H4 (cell line): ENCODE results near the gene GSTM4. TPM values are rescaled to one million over a fixed set of nuclear protein-coding genes. Genes with fewer than 3 reads are reported as not detected.
"Not testable (repeated sequence)": the region's sequence is repeated elsewhere in the genome, so short reads cannot be mapped to it uniquely, and the experiment has no call there.

Experiments used
- DNase-seq: peaks from one replicate; pipeline ENCODE4 v3.0.0-alpha.2; 2015; ENCODE audit warnings: low spot score
- total RNA-seq: library from RNA; depleted of rRNA; stranded (reverse); fragments of >200 nt; shearing (Covaris generic); gene quantifications from 2 replicates; pipeline ENCODE4 v1.2.3, GENCODE V29; 2014

The GSTM4 gene
- total RNA-seq, 1 experiment from 2014 or later = 27.2 TPM

GRCh38 chr1:109667452-109668122 lies 11.7 kb downstream of the GSTM4 start, which contains the start of gene GSTM2:
Gene GSTM2, plus strand, starts transcription at chr1:109668057. Its CDS starts 59 bp downstream, at chr1:109668116.
- peak; percentile 15 for DNase-seq

GRCh38 chr1:109668123-109668775 lies 12.3 kb downstream of the GSTM4 start:
- DNase-seq = peak; percentile 1

- peak; percentile 1 for DNase-seq
Measured at GRCh38 chr1:109669246-109669948, 13.5 kb downstream of the GSTM4 start.

GRCh38 chr1:109669949-109670302 lies 14.0 kb downstream of the GSTM4 start:
- peak; percentile 1 for DNase-seq

- peak; percentile 0 for DNase-seq
Measured at GRCh38 chr1:109671067-109671466, 15.2 kb downstream of the GSTM4 start.

- peak; percentile 0 for DNase-seq
Measured at GRCh38 chr1:109673861-109674260, 18.0 kb downstream of the GSTM4 start.

- DNase-seq = peak; percentile 0
Measured at GRCh38 chr1:109676683-109677381, 20.9 kb downstream of the GSTM4 start.

- DNase-seq = peak; percentile 0
Measured at GRCh38 chr1:109677459-109677858, 21.6 kb downstream of the GSTM4 start.

- DNase-seq = peak; percentile 0
Measured at GRCh38 chr1:109678637-109679036, 22.7 kb downstream of the GSTM4 start.

GRCh38 chr1:109684777-109685176 lies 28.9 kb downstream of the GSTM4 start:
- not testable (repeated sequence) for DNase-seq

- DNase-seq = not testable (repeated sequence)
Measured at GRCh38 chr1:109685399-109685798, 29.5 kb downstream of the GSTM4 start.

GRCh38 chr1:109685890-109686289 lies 30.0 kb downstream of the GSTM4 start:
- DNase-seq = not testable (repeated sequence)

- DNase-seq = not testable (repeated sequence)
Measured at GRCh38 chr1:109687109-109687508, 31.2 kb downstream of the GSTM4 start.

- DNase-seq = no peak
Measured at GRCh38 chr1:109687641-109688499, 32.0 kb downstream of the GSTM4 start, which contains the start of gene GSTM1. Gene GSTM1, plus strand, starts transcription at chr1:109687817. Its CDS starts 57 bp downstream, at chr1:109687874.

- DNase-seq = no peak
Measured at GRCh38 chr1:109689844-109690405, 34.0 kb downstream of the GSTM4 start.

- no peak for DNase-seq
Measured at GRCh38 chr1:109691759-109692158, 35.9 kb downstream of the GSTM4 start.

- not testable (repeated sequence) for DNase-seq
Measured at GRCh38 chr1:109694400-109694799, 38.5 kb downstream of the GSTM4 start.

- DNase-seq = not testable (repeated sequence)
Measured at GRCh38 chr1:109695138-109695537, 39.2 kb downstream of the GSTM4 start.

- no peak for DNase-seq
Measured at GRCh38 chr1:109697066-109697465, 41.2 kb downstream of the GSTM4 start.

GRCh38 chr1:109697861-109698260 lies 42.0 kb downstream of the GSTM4 start:
- DNase-seq = not testable (repeated sequence)

GRCh38 chr1:109702940-109703339 lies 47.0 kb downstream of the GSTM4 start:
- peak; percentile 1 for DNase-seq
